Right renal cortex interstitium (tissue), 3 donors: ENCODE results near the gene PNPLA8. TPM values are rescaled to one million over a fixed set of nuclear protein-coding genes. Genes with fewer than 3 reads are reported as not detected.
"Not testable (repeated sequence)": the region's sequence is repeated elsewhere in the genome, so short reads cannot be mapped to it uniquely, and the experiment has no call there.

Experiments used
- DNase-seq, 3 donors: peaks; one replicate each; pipeline ENCODE4 v3.0.0-alpha.2; 2013; ENCODE audit warnings: low read depth in 3 of 3, low spot score in 2 of 3
- polyA plus RNA-seq, 3 donors: library from polyadenylated mRNA; unstranded; fragments of 120-200 nt; gene quantifications; one replicate each; pipeline ENCODE4 v1.2.1, GENCODE V29; 2013; ENCODE audit not compliant: insufficient read length in 3 of 3

The PNPLA8 gene
- 10 to 100 TPM; 44.7 to 48.0 (median 47.3) TPM for polyA plus RNA-seq

DNA sequence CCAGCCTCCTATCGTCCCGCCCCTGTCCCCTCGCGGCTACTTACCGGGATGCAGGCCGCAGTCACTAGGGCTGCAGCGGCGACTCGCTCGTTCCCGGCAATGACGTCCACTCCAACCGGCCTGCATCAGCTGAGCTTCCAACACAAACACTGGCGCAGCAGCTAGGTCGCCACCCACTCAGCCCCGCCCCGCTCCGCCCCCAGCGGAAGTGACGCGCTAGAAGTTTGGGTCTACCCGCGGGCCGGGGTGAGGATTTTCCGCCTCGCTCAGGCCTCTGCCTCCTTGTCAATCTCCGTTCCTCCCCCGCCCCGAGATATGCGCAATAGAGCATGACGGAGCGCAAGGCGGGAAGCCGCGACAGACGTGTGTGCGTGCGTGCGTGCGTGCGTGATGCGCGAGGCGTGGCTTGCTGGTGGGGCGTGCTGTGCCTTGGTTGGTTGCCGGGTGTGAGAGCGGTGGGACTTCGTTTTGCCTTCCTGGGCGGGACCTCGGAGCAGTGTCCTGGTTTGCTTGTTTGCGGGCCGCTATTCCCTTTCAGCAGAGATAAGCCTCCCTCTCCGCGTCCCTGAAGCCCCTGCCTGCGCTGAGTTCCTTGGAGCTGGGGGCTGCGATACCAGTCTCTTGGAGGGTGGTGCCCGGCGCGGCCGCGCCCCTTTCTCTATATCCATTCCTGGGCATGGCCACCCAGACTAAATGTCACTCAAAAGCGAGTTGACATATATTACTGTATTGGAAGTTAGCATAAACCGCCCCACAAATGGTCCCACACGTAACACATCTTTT is at the start of gene PNPLA8:
TSS of gene PNPLA8 (minus strand) at position 151 of the 783 bp plus-strand sequence. CDS start 10,644 bp downstream, outside the sequence.
- DNase-seq: peak; percentile 94 to 100 (median 99)

- DNase-seq: no peak
Observed at GRCh38 chr7:108575156-108575555, 49.2 kb upstream of the PNPLA8 start.

- no peak for DNase-seq
Observed at GRCh38 chr7:108572480-108572879, 46.5 kb upstream of the PNPLA8 start.

- DNase-seq: peak in 1 of 3 donors; percentile 25
Observed at GRCh38 chr7:108570146-108570755, 44.3 kb upstream of the PNPLA8 start.

GRCh38 chr7:108569381-108570145 is 43.6 kb upstream of the PNPLA8 start, which contains the start of the genes DNAJB9 and THAP5:
TSS of gene DNAJB9 (plus strand) at chr7:108569874. CDS start at chr7:108571727, 1,853 bp downstream.
TSS of gene THAP5 (minus strand) at chr7:108569706. CDS start at chr7:108569569, 137 bp downstream.
- peak; percentile 95 to 98 (median 98) for DNase-seq

- peak in 1 of 3 donors; percentile 16 for DNase-seq
Observed at GRCh38 chr7:108568801-108569380, 43.0 kb upstream of the PNPLA8 start.

GRCh38 chr7:108565987-108566386 is 40.1 kb upstream of the PNPLA8 start:
- DNase-seq: no peak

DNA sequence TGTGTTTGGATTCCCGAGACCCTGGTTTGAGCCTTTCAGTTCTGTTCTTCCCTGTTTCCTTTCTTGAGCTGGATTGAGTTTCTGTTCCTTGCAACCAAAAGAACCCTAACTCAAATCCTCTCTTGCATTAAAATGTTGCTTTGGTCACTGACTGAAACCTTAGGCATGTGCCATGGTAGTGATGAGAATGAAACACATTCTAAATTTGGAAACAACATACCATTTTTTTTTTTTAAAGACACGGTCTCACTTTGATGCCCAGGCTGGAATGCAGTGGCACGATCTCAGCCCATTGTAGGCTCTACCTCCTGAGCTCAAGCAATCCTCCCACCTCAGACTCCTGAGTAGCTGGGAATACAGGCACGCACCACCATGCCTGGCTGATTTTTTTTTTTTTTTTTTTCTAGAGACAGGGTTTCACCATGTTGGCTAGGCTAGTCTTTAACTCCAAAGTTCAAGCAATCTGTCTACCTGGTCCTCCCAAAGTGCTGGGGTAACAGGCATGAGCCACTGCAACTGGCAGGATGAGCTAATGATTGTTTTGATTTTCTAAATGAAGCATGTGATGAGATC is 35.2 kb upstream of the PNPLA8 start:
- no peak for DNase-seq

GRCh38 chr7:108559253-108559652 is 33.3 kb upstream of the PNPLA8 start:
- no peak for DNase-seq

- no peak for DNase-seq
Observed at GRCh38 chr7:108557617-108558016, 31.7 kb upstream of the PNPLA8 start.

DNA sequence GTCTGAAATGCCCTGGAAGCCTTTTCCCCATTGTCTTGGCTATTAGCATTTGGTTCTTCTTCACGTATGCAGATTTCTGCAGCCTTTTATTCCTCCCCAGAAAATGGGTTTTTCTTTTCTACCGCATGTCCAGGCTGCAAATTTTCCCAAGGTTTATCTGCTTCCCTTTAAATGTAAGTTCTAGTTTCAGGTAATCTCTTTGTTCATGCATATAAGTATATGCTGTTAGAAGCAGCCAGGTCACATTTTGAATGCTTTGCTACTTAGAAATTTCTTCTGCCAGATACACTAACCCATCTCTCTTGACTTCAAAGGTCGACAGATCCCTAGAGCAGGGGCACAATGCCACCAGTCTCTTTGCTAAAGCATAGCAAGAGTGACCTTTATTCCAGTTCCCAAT is 31.3 kb upstream of the PNPLA8 start:
- no peak for DNase-seq

GRCh38 chr7:108556665-108557064 is 30.7 kb upstream of the PNPLA8 start:
- DNase-seq: not testable (repeated sequence)

DNA sequence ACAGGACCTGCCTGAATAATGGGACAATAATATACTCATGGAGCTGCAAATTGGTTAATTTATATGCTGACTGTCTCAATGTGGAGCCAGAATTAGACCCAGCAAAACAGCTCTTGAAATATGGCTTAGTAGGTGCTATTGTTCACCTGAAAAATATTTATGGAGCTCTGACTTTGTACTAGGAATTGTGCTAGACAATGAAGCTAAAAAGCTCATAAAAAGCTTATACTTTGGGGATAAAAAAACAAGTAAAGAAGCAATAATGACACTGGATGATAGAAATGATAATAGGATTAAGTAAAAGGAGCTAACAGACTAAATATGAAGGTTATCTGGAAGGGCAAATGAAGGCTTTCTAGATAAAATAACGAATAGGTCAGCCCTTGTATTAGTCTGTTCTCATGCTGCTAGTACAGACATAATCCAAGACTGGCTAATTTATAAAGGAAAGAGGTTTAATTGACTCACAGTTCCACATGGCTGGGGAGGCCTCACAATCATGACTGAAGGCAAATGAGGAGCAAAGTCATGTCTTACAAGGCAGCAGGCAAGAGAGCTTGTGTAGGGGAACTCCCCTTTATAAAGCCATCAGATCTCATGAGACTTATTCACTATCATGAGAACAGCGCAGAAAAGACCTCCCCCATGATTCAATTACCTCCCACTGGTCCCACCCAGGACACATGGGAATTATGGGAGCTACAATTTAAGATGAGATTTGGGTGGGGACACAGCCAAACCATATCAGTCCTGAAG is 22.4 kb upstream of the PNPLA8 start:
- not testable (repeated sequence) for DNase-seq

GRCh38 chr7:108541478-108541877 is 15.5 kb upstream of the PNPLA8 start:
- DNase-seq: no peak

GRCh38 chr7:108538685-108539084 is 12.8 kb upstream of the PNPLA8 start:
- not testable (repeated sequence) for DNase-seq

DNA sequence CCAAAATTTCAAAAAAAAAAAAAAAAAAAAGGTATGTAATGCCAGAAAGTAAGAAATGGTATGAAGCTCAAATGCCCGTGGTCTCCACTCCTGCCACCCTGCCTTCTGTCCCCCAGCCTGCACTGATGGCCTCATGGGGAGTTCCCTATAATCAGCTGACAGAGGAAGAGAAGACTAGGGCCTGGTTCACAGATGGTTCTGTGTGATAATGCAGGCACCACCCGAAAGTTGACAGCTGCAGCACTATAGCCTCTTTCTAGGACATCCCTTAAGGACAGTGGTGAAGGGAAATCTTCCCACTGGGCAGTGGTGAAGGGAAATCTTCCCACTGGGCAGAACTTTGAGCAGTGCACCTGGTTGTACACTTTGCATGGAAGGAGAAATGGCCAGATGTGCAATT is 12.3 kb upstream of the PNPLA8 start:
- not testable (repeated sequence) for DNase-seq

- no peak for DNase-seq
Observed at GRCh38 chr7:108537229-108537628, 11.3 kb upstream of the PNPLA8 start.

DNA sequence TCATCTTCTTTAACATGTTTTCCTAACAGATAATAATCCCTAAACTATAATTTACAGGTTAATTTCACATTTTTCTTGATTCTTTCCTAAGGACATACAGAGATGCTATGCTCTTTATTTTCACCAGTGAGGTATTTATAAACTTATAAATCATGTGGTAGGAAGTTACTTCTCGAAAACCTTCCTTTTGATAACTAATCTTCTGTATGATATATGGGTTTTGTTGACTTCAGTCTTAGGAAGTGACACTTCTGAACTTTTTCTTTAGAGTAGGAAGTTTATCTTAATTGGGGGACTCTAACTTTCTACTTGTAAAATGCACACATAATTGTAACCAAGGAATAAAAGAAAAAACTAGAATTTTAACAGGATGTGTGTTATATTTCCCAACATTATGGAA is 9.8 kb upstream of the PNPLA8 start:
- DNase-seq: no peak

GRCh38 chr7:108535257-108535656 is 9.3 kb upstream of the PNPLA8 start:
- no peak for DNase-seq

DNA sequence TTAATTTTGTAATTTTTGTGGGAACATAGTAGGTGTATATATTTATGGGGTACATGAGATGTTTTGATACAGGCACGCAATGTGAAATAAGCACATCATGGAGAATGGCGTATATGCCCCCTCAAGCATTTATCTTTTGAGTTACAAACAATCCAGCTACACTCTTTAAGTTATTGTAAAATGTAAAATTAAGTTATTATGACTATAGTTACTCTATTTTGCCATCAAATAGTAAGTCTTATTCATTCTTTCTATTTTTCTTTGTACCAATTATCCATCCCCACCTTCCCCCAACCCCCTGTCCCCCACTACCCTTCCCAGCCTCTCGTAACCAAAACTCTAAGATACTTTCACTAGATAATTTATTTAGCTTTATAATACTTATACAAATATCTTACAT is 7.8 kb upstream of the PNPLA8 start:
- DNase-seq: no peak
